Measurements from ENCODE around the gene KNDC1. TPM values are rescaled to one million over a fixed set of nuclear protein-coding genes. Genes with fewer than 3 reads are reported as not detected.
"Not testable (repeated sequence)": the region's sequence is repeated elsewhere in the genome, so short reads cannot be mapped to it uniquely, and the experiment has no call there.

Gene KNDC1
- total RNA-seq, 2 experiments from 2014 or later = 0.17 to 0.25 TPM

GRCh38 chr10:133170092-133170491 lies 10.1 kb downstream of the KNDC1 start:
- ChIA-PET CTCF (interaction anchor here (0.6 kb wide), 1 partner anchor 17 kb away, joined by 3 read pairs; no protein-coding TSS in a partner anchor), POLR2A (no interaction called here)

GRCh38 chr10:133173860-133174640 lies 14.0 kb downstream of the KNDC1 start:
- ChIA-PET POLR2A (no interaction called here), CTCF (no interaction called here)

GRCh38 chr10:133174689-133175263 lies 14.8 kb downstream of the KNDC1 start:
- ChIA-PET CTCF (no interaction called here), POLR2A (no interaction called here)

- CTCF ChIA-PET, POLR2A ChIA-PET: not testable (repeated sequence)
Measured at GRCh38 chr10:133175624-133176023, 15.6 kb downstream of the KNDC1 start.

- CTCF ChIA-PET = no interaction called here
Measured at GRCh38 chr10:133176546-133176945, 16.5 kb downstream of the KNDC1 start.

GRCh38 chr10:133177380-133178157 lies 17.6 kb downstream of the KNDC1 start:
- CTCF ChIA-PET = no interaction called here
- POLR2A ChIA-PET = no interaction called here

More at GRCh38 chr10:133176546-133176945, 16.5 kb downstream of the KNDC1 start:
- POLR2A ChIA-PET = no interaction called here

- ChIA-PET CTCF (no interaction called here), POLR2A (no interaction called here)
Measured at GRCh38 chr10:133178357-133179127, 18.5 kb downstream of the KNDC1 start.

GRCh38 chr10:133179128-133179520 lies 19.1 kb downstream of the KNDC1 start:
- ChIA-PET CTCF (no interaction called here), POLR2A (no interaction called here)

GRCh38 chr10:133179651-133180050 lies 19.6 kb downstream of the KNDC1 start:
- ChIA-PET CTCF (interaction anchor here (0.8 kb wide), 1 partner anchor 54 kb away, joined by 3 read pairs; no protein-coding TSS in a partner anchor), POLR2A (no interaction called here)

GRCh38 chr10:133180192-133180964 lies 20.4 kb downstream of the KNDC1 start:
- ChIA-PET POLR2A (no interaction called here), CTCF (interaction anchor here (0.8 kb wide), 1 partner anchor 55 kb away, joined by 3 read pairs; no protein-coding TSS in a partner anchor)

GRCh38 chr10:133180965-133181639 lies 21.1 kb downstream of the KNDC1 start:
- ChIA-PET POLR2A (no interaction called here), CTCF (no interaction called here)

- CTCF ChIA-PET = no interaction called here
- POLR2A ChIA-PET = no interaction called here
Measured at GRCh38 chr10:133182190-133182589, 22.2 kb downstream of the KNDC1 start.

GRCh38 chr10:133182791-133183645 lies 23.0 kb downstream of the KNDC1 start:
- CTCF ChIA-PET = no interaction called here
- POLR2A ChIA-PET = no interaction called here

GRCh38 chr10:133183646-133184378 lies 23.8 kb downstream of the KNDC1 start:
- ChIA-PET POLR2A (no interaction called here), CTCF (no interaction called here)

GRCh38 chr10:133184591-133185244 lies 24.7 kb downstream of the KNDC1 start:
- ChIA-PET CTCF (no interaction called here), POLR2A (no interaction called here)

GRCh38 chr10:133185421-133185820 lies 25.4 kb downstream of the KNDC1 start:
- CTCF ChIA-PET = no interaction called here
- POLR2A ChIA-PET = no interaction called here

- POLR2A ChIA-PET = no interaction called here
- CTCF ChIA-PET = no interaction called here
Measured at GRCh38 chr10:133185916-133186315, 25.9 kb downstream of the KNDC1 start.

All from activated CD8-positive, alpha-beta memory T cell treated with anti-CD3 and anti-CD28 coated beads for 36 hours (primary cell).